Measurements from ENCODE around the gene GAL3ST2. TPM values are rescaled to one million over a fixed set of nuclear protein-coding genes. Genes with fewer than 3 reads are reported as not detected.

The GAL3ST2 gene
- total RNA-seq, 1 donor: 0.43 TPM

GRCh38 chr2:241844831-241845578, 68.4 kb downstream of the GAL3ST2 start:
- DNase-seq (ENCODE audit: low read depth): no peak
- no peak overlapping the region for H3K4me3 ChIP-seq (ENCODE audit: low read depth, low read length)
- TF ChIP-seq, protein P1, sequence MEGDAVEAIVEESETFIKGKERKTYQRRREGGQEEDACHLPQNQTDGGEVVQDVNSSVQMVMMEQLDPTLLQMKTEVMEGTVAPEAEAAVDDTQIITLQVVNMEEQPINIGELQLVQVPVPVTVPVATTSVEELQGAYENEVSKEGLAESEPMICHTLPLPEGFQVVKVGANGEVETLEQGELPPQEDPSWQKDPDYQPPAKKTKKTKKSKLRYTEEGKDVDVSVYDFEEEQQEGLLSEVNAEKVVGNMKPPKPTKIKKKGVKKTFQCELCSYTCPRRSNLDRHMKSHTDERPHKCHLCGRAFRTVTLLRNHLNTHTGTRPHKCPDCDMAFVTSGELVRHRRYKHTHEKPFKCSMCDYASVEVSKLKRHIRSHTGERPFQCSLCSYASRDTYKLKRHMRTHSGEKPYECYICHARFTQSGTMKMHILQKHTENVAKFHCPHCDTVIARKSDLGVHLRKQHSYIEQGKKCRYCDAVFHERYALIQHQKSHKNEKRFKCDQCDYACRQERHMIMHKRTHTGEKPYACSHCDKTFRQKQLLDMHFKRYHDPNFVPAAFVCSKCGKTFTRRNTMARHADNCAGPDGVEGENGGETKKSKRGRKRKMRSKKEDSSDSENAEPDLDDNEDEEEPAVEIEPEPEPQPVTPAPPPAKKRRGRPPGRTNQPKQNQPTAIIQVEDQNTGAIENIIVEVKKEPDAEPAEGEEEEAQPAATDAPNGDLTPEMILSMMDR (IDR thresholded peaks at IDR 0.05; ENCODE audit: insufficient read depth, low read depth, low read length): no peak

DNA sequence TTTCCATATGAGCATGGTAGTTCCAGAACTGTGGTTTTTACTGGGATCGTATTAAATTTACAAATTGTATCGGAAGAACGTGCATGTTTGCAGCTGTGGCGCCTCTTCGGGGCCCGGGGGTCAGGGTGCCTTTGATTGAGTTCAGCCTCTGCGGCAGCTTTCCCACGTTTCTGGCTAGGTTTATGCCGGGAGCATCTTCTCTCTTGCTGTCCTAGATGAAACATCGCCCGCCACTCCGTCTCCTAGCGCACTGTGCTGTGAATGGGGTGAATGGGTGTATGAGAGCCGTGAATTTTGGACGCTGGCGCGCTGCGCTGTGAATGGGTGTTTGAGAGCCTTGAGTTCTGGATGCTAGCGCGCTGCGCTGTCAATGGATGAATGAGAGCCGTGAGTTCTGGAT, 69.8 kb downstream of the GAL3ST2 start:
- H3K4me3 ChIP-seq (ENCODE audit: low read depth, low read length): no peak overlapping the region
- TF ChIP-seq, protein P1 (IDR thresholded peaks at IDR 0.05; ENCODE audit: insufficient read depth, low read depth, low read length): no peak
- no peak for DNase-seq (ENCODE audit: low read depth)

- TF ChIP-seq, protein P1 (IDR thresholded peaks at IDR 0.05; ENCODE audit: insufficient read depth, low read depth, low read length): no peak
- no peak for DNase-seq (ENCODE audit: low read depth)
- H3K4me3 ChIP-seq (ENCODE audit: low read depth, low read length): no peak overlapping the region
Observed at GRCh38 chr2:241848761-241849615, 72.4 kb downstream of the GAL3ST2 start.

GRCh38 chr2:241849616-241850543, 73.3 kb downstream of the GAL3ST2 start:
- TF ChIP-seq, protein P1 (IDR thresholded peaks at IDR 0.05; ENCODE audit: insufficient read depth, low read depth, low read length): no peak
- DNase-seq (ENCODE audit: low read depth): no peak
- no peak overlapping the region for H3K4me3 ChIP-seq (ENCODE audit: low read depth, low read length)

GRCh38 chr2:241850544-241851324, 74.1 kb downstream of the GAL3ST2 start:
- TF ChIP-seq, protein P1 (IDR thresholded peaks at IDR 0.05; ENCODE audit: insufficient read depth, low read depth, low read length): no peak
- no peak overlapping the region for H3K4me3 ChIP-seq (ENCODE audit: low read depth, low read length)
- no peak for DNase-seq (ENCODE audit: low read depth)

All from fibroblast of villous mesenchyme (primary cell).